Ovary (tissue), 9 donors: ENCODE data around the gene WNT6. TPM values are rescaled to one million over a fixed set of nuclear protein-coding genes. Genes with fewer than 3 reads are reported as not detected.

Source experiments
- DNase-seq, 5 donors: peaks; one replicate each; pipeline ENCODE4 v3.0.0-alpha.2; 2019 to 2020
- H3K27ac ChIP-seq, 2 donors: fragments of 200-600 bp; one replicate each; pipeline versions ENCODE4 v1.5.1 to v1.8.0; 2019 to 2022
- H3K27me3 ChIP-seq: fragments of 200-600 bp; one replicate; pipeline ENCODE4 v1.8.0; 2022
- H3K36me3 ChIP-seq: fragments of 200-600 bp; sonication (generic); one replicate; pipeline ENCODE4 v1.5.1; 2019
- H3K4me1 ChIP-seq: one replicate; pipeline ENCODE4 v1.8.1; 2013; ENCODE audit warnings: mild to moderate bottlenecking, moderate library complexity; ENCODE audit not compliant: insufficient read depth
- H3K4me3 ChIP-seq: fragments of 200-600 bp; sonication (generic); one replicate; pipeline ENCODE4 v1.5.1; 2017
- H3K9me3 ChIP-seq, 2 donors: fragments of 200-600 bp in 1 of 2; sonication (generic) in 1 of 2; one replicate each; pipeline versions ENCODE4 v1.5.1 to v1.8.1; 2013 to 2019; ENCODE audit warnings: mild to moderate bottlenecking in 1 of 2, moderate library complexity in 1 of 2
- CTCF ChIP-seq, 3 donors: fragments of 450-650 bp in 2 of 3; fragments of 200-600 bp in 1 of 3; IDR thresholded peaks; one replicate each; pipeline versions ENCODE4 v1.5.1 to v1.8.0; 2016 to 2022; ENCODE audit warnings: antibody characterized with exemption in 3 of 3, mild to moderate bottlenecking in 1 of 3
- EP300 ChIP-seq: sonication (generic); formaldehyde crosslinking; IDR thresholded peaks from one replicate; pipeline ENCODE4 v1.6.1; 2017; ENCODE audit warnings: antibody characterized with exemption
- POLR2A ChIP-seq: fragments of 450-650 bp; IDR thresholded peaks from one replicate; pipeline ENCODE4 v1.6.1; 2017; ENCODE audit warnings: antibody characterized with exemption, mild to moderate bottlenecking, moderate library complexity
- WGBS, 3 donors: extraction: QIAGEN DNeasy Blood & Tissue Kit in 1 of 3; methylation state at CpG; one replicate each; pipeline versions ENCODE4 v1.1.5 to v1.1.7; 2013 to 2017; 5-methylcytosine and 5-hydroxymethylcytosine counted together
- intact Hi-C, 4 donors: fragments of 100-400 bp; cut with DNase I; formaldehyde crosslinking; loops; one replicate each; pipeline versions ENCODE4 v1.11.0 to v1.15.1; 2022 to 2023
- polyA plus RNA-seq, 2 donors: library from polyadenylated mRNA; stranded (reverse); fragments of 200-250 nt in 1 of 2; fragments of 350-450 nt in 1 of 2; fragmentation: Illumina TruSeq in 1 of 2; extraction: RNeasy Lipid Tissue Mini Kit (QIAGEN cat#74804) in 1 of 2; gene quantifications; one replicate each; pipeline ENCODE4 v1.2.3, GENCODE V29; 2013 to 2014
- total RNA-seq, 7 donors: library from RNA; depleted of rRNA in 2 of 7; stranded (reverse); fragments of >200 nt in 2 of 7; fragmentation: NEBNext Ultra II Directional in 3 of 7; extraction: Animal tissue kit (Norgen Biotek cat#: 25700) in 3 of 7; gene quantifications; one replicate each; pipeline versions ENCODE4 v1.1.0 to v1.2.4, GENCODE V29; 2016 to 2023
- donor health status: DM: no; HTN: no; CAD: no; lungs with moderate emphysema.
- donor health status: DM: no; HTN: no; CAD: no.
- donor health status: Bipolar disorder and iron deficiency.
- donor health status: DM: yes; HTN: yes; CAD: no.
- donor health status: DM: no; HTN: no; CAD: no.
- donor health status: DM: yes; HTN: yes; CAD: no.

Gene WNT6
- total and polyA plus RNA-seq, 9 donors = 0.13 to 4.5 (median 2.0) TPM

GRCh38 chr2:218812861-218813260 is 46.7 kb upstream of the WNT6 start:
- 86 to 92% (median 88%) methylated on average over 5 of the region's 5 CpGs for WGBS, 3 donors
- DNase-seq = no peak
- Histone ChIP-seq H3K27me3 (no peaks in the 10 kb centered on the region), H3K4me3 (no peak overlapping the region), H3K27ac (no peak overlapping the region), H3K4me1 (no peaks in the 10 kb centered on the region), H3K36me3 (no peaks in the 10 kb centered on the region), H3K9me3 (no peaks in the 10 kb centered on the region)
- no peak for TF ChIP-seq CTCF (IDR thresholded peaks at IDR 0.05)
- TF ChIP-seq POLR2A = no peak
- no peak for TF ChIP-seq EP300
- intact Hi-C loops = no loop called here

GRCh38 chr2:218813771-218814460 is 45.7 kb upstream of the WNT6 start:
- Histone ChIP-seq H3K4me3 (no peak overlapping the region), H3K4me1 (no peaks in the 10 kb centered on the region), H3K27me3 (no peaks in the 10 kb centered on the region), H3K27ac (no peak overlapping the region), H3K9me3 (no peaks in the 10 kb centered on the region), H3K36me3 (no peaks in the 10 kb centered on the region)
- no peak for DNase-seq
- 87 to 93% (median 92%) methylated on average over 11 of the region's 11 CpGs for WGBS, 3 donors
- intact Hi-C loops = no loop called here
- no peak for TF ChIP-seq EP300
- no peak for TF ChIP-seq POLR2A
- TF ChIP-seq CTCF (IDR thresholded peaks at IDR 0.05) = no peak

GRCh38 chr2:218814540-218815243 is 44.9 kb upstream of the WNT6 start:
- H3K4me1 ChIP-seq = no peaks in the 10 kb centered on the region
- no peak overlapping the region for H3K4me3 ChIP-seq
- no peak for DNase-seq
- no peak for TF ChIP-seq EP300
- H3K36me3 ChIP-seq = no peaks in the 10 kb centered on the region
- 87 to 93% (median 90%) methylated on average over 13 of the region's 13 CpGs for WGBS, 3 donors
- intact Hi-C loops = no loop called here
- no peak overlapping the region for H3K27ac ChIP-seq
- no peaks in the 10 kb centered on the region for H3K9me3 ChIP-seq
- no peaks in the 10 kb centered on the region for H3K27me3 ChIP-seq

GRCh38 chr2:218815244-218815637 is 44.4 kb upstream of the WNT6 start:
- H3K4me1 ChIP-seq = no peaks in the 10 kb centered on the region
- DNase-seq = no peak
- H3K4me3 ChIP-seq = no peak overlapping the region
- no peaks in the 10 kb centered on the region for H3K27me3 ChIP-seq
- 81 to 90% (median 85%) methylated on average over 5 of the region's 5 CpGs for WGBS, 3 donors
- intact Hi-C loops = no loop called here
- H3K36me3 ChIP-seq = no peaks in the 10 kb centered on the region
- no peak overlapping the region for H3K27ac ChIP-seq
- TF ChIP-seq CTCF (IDR thresholded peaks at IDR 0.05) (no peak), POLR2A (no peak), EP300 (no peak)
- no peaks in the 10 kb centered on the region for H3K9me3 ChIP-seq

GRCh38 chr2:218815649-218816048 is 44.0 kb upstream of the WNT6 start:
- Histone ChIP-seq H3K4me3 (no peak overlapping the region), H3K36me3 (no peaks in the 10 kb centered on the region), H3K27me3 (no peaks in the 10 kb centered on the region), H3K27ac (no peak overlapping the region), H3K4me1 (no peaks in the 10 kb centered on the region), H3K9me3 (no peaks in the 10 kb centered on the region)
- no peak for DNase-seq
- TF ChIP-seq EP300 = no peak
- TF ChIP-seq POLR2A = no peak
- no peak for TF ChIP-seq CTCF (IDR thresholded peaks at IDR 0.05)
- intact Hi-C loops = no loop called here
- WGBS, 3 donors = 93 to 97% (median 94%) methylated on average over 4 of the region's 4 CpGs
